ENCODE results near the gene NAA15.

Gene NAA15

DNA sequence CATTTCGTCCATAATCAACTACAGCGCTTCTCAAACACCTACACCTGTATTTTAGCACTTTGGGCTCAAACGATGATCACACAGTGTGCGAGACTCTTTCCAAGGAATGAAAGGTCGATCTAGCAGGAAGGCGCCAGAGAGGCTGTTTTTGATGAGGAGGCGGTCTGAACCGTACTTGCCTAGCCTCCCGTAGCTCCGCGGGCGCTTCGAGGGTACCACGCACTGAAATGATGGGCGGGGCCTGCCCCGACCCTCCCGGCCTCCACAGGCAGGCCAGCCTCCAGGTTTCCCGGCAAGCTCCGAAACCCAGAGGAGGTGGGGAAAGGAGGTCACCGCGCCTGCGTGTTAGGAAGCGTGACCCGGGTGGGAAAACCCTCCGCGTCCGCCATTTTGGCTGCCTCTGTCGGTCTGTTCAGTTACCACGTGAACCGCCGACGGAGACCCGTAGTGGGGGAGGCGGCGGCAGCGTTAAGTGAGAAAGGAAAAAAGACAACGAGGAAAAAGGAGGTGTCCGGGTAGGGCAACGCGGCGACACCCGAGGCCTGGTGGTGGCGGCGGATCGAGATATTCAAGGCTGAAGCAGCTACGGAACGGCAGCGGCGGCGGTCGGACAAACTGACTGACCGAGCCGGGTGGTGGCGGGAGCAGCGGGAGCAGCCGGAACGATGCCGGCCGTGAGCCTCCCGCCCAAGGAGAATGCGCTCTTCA is at the start of gene NAA15 (continued):
- TF ChIP-seq ZNF792 (tag by site-specific recombination; IDR thresholded peaks at IDR 0.05) (no peak), MZF1 (tag by site-specific recombination; IDR thresholded peaks at IDR 0.05; ENCODE audit: borderline replicate concordance) (no peak), FEZF1 (tag by site-specific recombination; IDR thresholded peaks at IDR 0.05) (no peak), ZNF138 (tag by site-specific recombination; IDR thresholded peaks at IDR 0.05; ENCODE audit: borderline replicate concordance) (no peak), HOXD13 (CRISPR knock-in tag; IDR thresholded peaks at IDR 0.05; ENCODE audit: borderline replicate concordance) (no peak), ZNF777 (tag by site-specific recombination; IDR thresholded peaks at IDR 0.05; ENCODE audit: borderline replicate concordance) (no peak), ZNF140 (tag by site-specific recombination; IDR thresholded peaks at IDR 0.05) (no peak), ZIC2 (tag by site-specific recombination; IDR thresholded peaks at IDR 0.05) (no peak), ZNF561 (tag by site-specific recombination; IDR thresholded peaks at IDR 0.05; ENCODE audit: borderline replicate concordance) (no peak), ZNF558 (tag by site-specific recombination; IDR thresholded peaks at IDR 0.05) (no peak), GLI2 (tag by site-specific recombination; IDR thresholded peaks at IDR 0.05; ENCODE audit: borderline replicate concordance, low read depth) (no peak), ZBTB1 (tag by site-specific recombination; IDR thresholded peaks at IDR 0.05) (no peak), SP3 (tag by site-specific recombination; IDR thresholded peaks at IDR 0.05) (peak; percentile 84), KLF10 (tag by site-specific recombination; IDR thresholded peaks at IDR 0.05) (peak; percentile 36; the same call in 1 of the 2 replicates), ZNF585B (tag by site-specific recombination; IDR thresholded peaks at IDR 0.05) (no peak), ZNF202 (tag by site-specific recombination; IDR thresholded peaks at IDR 0.05; ENCODE audit: borderline replicate concordance) (no peak), ZNF830 (tag by site-specific recombination; IDR thresholded peaks at IDR 0.05; ENCODE audit: low read depth) (no peak), ZNF560 (tag by site-specific recombination; IDR thresholded peaks at IDR 0.05; ENCODE audit: borderline replicate concordance) (no peak), ZNF350 (tag by site-specific recombination; IDR thresholded peaks at IDR 0.05) (no peak), ZNF366 (tag by site-specific recombination; conservative IDR thresholded peaks at IDR 0.05) (0 out of 2 replicates have a peak, but pooled peaks have one; percentile 35), ZNF596 (tag by site-specific recombination; IDR thresholded peaks at IDR 0.05) (no peak), ZNF248 (tag by site-specific recombination; IDR thresholded peaks at IDR 0.05) (no peak), ZNF785 (tag by site-specific recombination; IDR thresholded peaks at IDR 0.05) (no peak), KLF9 (tag by site-specific recombination; IDR thresholded peaks at IDR 0.05; ENCODE audit: low read depth) (peak; percentile 85), ZNF391 (tag by site-specific recombination; IDR thresholded peaks at IDR 0.05; ENCODE audit: borderline replicate concordance, low read depth) (peak; percentile 31; the same call in 1 of the 2 replicates), SP7 (tag by site-specific recombination; IDR thresholded peaks at IDR 0.05) (peak; percentile 49), ZSCAN18 (tag by site-specific recombination; IDR thresholded peaks at IDR 0.05) (no peak), ZNF214 (tag by site-specific recombination; IDR thresholded peaks at IDR 0.05; ENCODE audit: borderline replicate concordance) (no peak)
- TF ChIP-seq, protein P1, sequence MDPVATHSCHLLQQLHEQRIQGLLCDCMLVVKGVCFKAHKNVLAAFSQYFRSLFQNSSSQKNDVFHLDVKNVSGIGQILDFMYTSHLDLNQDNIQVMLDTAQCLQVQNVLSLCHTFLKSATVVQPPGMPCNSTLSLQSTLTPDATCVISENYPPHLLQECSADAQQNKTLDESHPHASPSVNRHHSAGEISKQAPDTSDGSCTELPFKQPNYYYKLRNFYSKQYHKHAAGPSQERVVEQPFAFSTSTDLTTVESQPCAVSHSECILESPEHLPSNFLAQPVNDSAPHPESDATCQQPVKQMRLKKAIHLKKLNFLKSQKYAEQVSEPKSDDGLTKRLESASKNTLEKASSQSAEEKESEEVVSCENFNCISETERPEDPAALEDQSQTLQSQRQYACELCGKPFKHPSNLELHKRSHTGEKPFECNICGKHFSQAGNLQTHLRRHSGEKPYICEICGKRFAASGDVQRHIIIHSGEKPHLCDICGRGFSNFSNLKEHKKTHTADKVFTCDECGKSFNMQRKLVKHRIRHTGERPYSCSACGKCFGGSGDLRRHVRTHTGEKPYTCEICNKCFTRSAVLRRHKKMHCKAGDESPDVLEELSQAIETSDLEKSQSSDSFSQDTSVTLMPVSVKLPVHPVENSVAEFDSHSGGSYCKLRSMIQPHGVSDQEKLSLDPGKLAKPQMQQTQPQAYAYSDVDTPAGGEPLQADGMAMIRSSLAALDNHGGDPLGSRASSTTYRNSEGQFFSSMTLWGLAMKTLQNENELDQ (tag by site-specific recombination; IDR thresholded peaks at IDR 0.05; ENCODE audit: low read depth) = no peak
- TF ChIP-seq, protein P2, sequence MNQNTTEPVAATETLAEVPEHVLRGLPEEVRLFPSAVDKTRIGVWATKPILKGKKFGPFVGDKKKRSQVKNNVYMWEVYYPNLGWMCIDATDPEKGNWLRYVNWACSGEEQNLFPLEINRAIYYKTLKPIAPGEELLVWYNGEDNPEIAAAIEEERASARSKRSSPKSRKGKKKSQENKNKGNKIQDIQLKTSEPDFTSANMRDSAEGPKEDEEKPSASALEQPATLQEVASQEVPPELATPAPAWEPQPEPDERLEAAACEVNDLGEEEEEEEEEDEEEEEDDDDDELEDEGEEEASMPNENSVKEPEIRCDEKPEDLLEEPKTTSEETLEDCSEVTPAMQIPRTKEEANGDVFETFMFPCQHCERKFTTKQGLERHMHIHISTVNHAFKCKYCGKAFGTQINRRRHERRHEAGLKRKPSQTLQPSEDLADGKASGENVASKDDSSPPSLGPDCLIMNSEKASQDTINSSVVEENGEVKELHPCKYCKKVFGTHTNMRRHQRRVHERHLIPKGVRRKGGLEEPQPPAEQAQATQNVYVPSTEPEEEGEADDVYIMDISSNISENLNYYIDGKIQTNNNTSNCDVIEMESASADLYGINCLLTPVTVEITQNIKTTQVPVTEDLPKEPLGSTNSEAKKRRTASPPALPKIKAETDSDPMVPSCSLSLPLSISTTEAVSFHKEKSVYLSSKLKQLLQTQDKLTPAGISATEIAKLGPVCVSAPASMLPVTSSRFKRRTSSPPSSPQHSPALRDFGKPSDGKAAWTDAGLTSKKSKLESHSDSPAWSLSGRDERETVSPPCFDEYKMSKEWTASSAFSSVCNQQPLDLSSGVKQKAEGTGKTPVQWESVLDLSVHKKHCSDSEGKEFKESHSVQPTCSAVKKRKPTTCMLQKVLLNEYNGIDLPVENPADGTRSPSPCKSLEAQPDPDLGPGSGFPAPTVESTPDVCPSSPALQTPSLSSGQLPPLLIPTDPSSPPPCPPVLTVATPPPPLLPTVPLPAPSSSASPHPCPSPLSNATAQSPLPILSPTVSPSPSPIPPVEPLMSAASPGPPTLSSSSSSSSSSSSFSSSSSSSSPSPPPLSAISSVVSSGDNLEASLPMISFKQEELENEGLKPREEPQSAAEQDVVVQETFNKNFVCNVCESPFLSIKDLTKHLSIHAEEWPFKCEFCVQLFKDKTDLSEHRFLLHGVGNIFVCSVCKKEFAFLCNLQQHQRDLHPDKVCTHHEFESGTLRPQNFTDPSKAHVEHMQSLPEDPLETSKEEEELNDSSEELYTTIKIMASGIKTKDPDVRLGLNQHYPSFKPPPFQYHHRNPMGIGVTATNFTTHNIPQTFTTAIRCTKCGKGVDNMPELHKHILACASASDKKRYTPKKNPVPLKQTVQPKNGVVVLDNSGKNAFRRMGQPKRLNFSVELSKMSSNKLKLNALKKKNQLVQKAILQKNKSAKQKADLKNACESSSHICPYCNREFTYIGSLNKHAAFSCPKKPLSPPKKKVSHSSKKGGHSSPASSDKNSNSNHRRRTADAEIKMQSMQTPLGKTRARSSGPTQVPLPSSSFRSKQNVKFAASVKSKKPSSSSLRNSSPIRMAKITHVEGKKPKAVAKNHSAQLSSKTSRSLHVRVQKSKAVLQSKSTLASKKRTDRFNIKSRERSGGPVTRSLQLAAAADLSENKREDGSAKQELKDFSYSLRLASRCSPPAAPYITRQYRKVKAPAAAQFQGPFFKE (tag by site-specific recombination; IDR thresholded peaks at IDR 0.05; ENCODE audit: borderline replicate concordance) = no peak
